ENCODE data around the gene SERINC4.
A peak's percentile ranks its signal among the peaks of the same experiment; 100 is the strongest.

SERINC4 gene

DNA sequence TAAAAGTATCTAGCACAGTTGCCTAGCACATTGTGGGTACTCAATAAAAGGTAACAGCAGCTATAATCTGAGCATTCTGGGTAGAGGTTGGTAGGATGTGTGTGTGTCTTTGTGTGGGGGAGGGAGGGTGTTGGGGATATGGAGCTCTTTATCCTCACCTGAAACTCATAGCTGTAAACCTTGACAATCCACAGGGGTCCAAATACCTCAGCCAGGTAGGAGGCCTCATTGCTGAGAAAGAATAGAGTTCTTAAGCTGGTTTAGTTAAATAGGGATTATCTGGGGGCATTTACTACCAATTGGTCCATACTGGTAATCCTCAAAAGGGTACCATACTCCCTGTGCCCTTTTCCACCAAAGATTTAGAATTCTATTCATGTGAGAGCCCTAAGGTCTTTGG, 4.0 kb downstream of the SERINC4 start:
- no peak for DNase-seq

DNA sequence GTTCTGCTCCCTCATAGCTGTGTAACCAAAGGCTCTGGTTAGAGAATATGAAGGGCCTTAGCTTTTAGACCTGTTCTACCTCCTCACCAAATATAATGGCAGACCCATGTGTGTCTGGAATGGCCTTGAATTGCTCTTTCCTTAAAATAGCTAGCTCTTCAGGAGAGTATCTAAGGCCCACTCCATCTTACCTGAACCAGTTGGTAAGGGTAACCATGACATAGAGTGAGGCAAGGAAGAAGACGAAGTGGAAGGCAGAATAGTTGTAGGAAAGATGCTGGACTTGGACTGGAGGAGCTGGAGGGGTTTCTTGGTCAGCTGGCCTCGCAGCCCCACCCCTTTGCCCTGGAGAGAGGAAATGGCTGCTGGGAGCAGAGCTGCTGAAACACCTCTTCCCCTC, 4.8 kb downstream of the SERINC4 start:
- DNase-seq = no peak

DNA sequence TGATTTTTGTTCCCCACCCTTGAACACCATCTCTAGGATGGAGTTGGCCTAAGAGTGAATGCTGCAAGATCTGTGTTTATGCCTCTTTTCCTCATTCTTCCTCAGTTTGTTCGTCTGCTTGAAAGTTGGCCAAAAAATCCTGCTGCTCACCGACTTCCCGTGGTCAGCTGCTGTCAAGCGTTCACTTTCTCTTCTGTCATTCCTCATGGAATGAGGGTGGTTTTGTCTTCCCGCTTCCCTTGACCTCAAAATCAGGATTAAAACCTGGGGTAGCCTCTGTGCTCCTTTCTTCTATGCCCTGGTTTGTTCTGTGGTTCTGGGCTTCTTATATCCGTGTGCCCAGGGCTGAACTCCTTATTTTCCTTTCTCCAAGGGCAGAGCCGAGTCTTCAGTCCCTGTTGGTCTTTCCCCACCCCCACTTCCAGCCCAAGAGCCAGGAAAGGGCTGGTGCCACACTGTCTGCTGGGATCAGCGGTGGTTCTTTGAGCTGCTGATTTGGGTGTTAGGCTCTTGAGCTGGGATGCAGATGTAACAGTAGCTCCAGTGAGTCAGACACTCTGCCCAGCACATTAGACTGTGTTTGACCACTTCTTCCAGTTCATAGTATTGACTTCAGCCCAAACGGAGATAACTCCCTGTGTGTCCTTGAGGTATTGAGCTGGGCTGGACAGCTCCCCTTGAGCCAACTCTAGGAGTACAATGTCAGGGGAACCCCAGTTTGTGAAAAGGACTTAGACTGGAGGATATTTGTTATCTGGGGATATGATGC, 5.6 kb downstream of the SERINC4 start:
- DNase-seq = no peak

DNA sequence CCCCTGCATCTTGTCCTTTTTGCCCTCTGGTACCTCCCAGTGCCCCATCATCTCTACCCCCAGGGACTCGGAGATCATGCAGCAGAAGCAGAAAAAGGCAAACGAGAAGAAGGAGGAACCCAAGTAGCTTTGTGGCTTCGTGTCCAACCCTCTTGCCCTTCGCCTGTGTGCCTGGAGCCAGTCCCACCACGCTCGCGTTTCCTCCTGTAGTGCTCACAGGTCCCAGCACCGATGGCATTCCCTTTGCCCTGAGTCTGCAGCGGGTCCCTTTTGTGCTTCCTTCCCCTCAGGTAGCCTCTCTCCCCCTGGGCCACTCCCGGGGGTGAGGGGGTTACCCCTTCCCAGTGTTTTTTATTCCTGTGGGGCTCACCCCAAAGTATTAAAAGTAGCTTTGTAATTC, 6.4 kb downstream of the SERINC4 start:
- DNase-seq = no peak

DNA sequence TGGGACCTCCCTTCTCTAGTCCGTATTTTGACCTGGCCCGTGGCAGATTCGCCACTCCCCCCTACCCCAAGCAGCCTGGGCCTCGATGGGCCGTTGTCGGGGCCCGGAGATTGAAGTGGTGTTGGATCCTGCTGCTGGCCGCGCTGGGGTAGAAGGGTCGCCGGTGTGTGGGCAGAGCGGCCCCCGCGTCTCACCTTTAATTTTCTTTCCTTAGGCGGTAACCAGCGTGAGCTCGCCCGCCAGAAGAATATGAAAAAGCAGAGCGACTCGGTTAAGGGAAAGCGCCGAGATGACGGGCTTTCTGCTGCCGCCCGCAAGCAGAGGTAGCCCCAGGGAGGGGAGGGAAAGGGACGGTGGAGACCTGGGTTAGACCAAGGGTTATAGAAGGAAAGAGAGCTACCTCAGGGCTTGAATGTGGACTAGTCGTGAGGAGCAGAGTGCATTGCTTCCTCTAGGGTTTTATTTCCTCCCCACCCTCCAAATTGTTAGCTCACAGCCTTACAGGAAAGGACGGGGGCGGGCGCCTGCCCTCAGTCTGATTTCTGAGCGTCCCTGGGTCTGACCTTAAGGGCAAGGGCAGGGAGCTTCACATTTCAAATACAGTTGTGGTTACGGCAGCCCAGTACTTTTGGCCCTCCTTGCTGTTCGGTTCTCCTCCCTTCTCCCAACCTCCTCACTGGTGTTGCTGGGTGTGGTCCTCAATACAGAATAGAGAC, 7.1 kb downstream of the SERINC4 start:
- no peak for DNase-seq

DNA sequence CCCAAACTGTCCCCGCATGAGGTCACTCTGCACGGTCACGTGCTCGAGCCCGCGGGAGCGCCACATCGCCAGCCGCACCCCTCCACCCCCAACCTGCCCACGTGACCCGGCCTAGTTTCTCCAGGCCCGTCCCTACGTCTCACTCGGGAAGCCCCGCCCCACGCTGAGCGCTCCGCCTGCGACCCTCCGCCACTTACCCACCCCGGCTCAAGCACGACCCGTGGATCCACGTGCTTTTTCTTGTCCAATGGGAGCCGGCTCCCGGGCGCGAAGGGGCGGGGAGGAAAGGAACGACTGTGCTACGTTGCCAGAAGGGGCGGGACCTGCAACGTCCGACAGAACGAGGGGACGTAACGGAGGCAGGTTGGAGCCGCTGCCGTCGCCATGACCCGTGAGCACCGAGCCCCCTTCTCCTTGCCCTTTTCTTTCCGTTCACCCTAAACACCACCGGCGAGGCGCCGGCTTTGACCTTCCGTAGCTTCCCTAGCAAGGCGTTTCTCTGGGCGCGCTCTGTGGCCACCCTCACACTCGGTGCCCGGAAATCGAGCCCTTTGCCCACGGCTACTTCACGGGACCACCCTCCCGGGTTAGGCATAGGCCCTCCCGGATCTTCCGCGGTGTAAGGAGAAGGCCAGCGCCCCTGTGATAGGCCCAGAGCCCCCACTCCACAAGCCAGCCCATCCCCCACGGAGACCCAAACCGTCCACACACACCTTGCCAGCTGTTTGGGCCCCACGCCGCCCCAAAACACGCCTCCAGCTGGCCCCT, 7.8 kb downstream of the SERINC4 start, which contains the start of gene SERF2:
TSS of gene SERF2 (plus strand) at position 328 of the 768 bp plus-strand sequence. CDS start at position 385, 57 bp downstream.
- peak; percentile 95 for DNase-seq

DNA sequence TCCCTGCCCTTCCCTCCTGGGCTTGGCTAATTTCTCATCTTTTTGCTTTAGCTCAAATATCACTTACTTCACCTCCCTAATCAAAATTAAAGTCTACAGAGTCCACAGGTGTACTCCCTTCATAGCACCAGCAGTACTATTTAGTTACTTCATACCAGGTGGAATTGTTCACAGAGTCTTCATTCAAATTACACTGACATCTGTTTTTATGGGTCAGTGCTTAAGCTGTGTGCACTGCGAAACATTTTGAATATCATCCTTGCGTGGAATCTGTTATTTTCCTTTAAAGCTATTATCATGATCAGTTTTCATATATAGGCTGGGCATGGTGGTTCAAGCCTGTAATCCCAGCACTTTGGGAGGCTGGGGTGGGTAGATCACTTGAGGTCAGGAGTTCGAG, 10.6 kb downstream of the SERINC4 start:
- DNase-seq = no peak

DNA sequence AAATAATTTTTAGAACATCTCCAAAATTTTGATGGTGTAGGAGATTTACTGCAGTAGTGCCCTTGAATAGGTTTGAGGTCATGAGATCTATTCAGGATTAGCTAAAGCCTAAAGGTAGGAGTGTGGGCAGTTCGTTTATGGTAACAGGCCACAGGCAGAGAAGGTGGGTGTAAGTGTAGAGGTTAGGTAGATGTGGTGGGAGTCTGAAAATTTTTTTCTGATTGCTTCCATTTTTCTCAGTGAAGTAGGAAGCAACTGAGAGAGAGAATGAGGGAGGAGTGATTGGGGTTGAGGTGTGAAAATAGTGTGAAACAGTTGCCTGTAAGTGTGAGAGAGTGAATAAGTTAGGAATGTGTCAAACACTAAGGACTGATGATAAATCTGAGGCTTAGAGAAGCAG, 21.0 kb downstream of the SERINC4 start:
- no peak for DNase-seq

DNA sequence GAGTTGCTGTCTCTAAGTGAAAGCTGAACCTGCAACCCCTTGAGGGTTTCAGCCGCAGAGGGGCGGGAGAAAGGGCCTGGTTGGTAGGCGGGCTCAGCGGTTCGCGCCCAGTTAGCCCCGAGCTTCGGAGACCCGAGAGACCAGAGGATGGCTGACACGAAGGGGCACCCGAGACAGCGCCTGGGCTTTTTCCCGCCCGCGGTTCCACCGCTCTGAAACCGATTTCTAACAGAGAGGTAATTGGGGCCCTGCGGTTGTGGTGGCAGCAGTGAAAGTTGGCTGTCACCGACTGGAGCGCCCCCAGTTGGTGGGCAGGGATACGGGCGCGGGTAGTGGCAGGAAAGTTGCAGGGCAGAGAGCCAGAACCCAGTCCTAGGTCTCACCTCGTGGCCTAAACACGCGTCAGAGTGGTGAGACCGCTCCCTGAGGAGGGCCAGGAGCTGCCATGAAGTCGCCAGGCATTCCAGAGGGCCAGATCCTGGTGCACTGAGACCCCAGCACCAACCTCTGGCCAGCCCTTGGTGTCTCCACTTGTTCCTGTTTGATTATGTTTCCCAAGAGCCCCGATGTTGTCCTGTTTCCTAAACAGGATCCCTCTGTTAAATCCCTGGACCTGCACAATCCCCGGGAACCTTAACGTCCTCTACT, 22.6 kb downstream of the SERINC4 start:
- DNase-seq = peak; percentile 76

DNA sequence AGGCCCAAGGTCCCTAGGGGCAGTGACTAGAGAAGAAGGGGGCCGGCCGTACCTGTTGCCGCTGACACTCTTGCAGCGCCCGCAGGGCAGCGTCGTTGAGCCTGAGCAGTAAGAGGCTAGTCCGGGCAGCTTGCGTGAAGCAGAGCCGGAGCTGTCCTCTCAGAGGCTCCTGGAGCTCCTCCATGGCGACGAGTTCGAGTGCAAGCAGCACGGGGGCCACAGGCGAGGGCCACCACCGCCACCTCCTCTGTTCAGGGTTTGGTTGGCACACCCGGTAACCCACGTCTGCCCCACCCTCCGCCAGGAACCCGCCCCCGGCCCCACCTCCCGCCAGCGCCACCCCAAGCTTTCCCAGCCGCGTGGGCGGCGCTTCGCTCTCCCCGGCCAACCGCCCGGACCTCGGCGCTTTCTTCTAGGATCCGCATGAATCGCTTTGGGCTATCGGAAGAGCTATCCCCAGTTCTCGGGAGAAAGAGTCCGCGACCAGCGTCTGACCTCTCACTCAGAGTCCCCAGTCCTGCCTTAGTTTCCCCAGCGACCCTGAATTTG, 23.2 kb downstream of the SERINC4 start, which contains the start of gene ELL3:
TSS of gene ELL3 (minus strand) at position 249 of the 549 bp plus-strand sequence. CDS start at position 184, 65 bp downstream.
- peak; percentile 37 for DNase-seq

DNA sequence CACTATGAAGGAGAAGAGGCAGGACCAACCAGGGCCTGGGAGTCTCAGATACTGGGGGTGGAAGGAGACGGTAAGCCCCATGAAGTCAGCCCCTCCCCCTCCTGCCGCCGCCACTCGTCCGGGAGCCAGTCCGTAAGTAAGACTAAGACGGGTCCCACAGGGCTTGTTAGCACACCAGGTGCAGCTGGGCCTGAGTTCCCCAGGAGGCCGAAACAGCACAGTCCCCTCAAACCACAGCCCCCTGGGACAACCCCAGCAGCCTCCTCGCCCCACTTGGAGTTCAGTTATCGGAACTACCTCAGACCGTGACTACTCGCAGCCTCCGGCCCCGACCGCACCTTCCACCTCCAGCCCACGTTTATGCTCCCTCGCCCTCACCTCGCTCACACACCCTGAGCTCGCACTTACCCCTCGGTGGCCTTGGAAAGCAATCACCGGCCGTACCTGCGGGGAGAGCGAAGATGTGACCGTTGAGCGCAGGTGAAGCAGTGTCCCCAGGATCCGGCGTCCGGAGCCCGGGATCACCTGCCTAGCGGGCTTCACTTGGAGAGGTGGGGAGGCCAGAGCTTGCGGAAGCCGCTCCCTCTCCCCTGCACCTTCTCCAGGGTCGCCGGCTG, 23.8 kb downstream of the SERINC4 start:
- no peak for DNase-seq

DNA sequence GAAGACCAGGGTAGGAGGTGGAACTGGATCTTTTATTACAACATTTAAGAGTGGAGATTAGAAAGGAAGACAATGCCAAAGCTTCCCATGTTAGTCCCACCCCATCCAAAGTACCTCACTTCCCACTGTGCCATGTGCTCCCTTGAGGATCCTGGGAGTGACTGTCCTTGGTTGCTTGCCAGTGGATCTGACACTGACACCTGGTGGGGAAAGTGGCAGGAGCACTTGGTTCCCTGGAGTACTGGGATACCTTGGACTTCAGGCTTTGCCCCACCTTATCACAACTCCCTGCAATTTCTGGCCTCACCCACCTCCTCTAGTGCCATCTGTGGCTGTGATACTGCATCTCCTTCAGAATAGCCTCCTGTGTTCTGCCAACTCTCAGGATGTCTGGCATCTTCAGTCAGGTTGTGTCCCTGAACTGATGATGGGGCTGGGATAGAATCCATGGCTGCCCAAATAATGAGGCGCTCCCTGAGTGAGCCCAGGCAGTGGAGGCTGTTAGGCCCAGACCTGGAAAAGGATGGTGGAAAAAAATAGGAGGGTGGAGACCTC, 24.5 kb downstream of the SERINC4 start:
- DNase-seq = peak; percentile 49

DNA sequence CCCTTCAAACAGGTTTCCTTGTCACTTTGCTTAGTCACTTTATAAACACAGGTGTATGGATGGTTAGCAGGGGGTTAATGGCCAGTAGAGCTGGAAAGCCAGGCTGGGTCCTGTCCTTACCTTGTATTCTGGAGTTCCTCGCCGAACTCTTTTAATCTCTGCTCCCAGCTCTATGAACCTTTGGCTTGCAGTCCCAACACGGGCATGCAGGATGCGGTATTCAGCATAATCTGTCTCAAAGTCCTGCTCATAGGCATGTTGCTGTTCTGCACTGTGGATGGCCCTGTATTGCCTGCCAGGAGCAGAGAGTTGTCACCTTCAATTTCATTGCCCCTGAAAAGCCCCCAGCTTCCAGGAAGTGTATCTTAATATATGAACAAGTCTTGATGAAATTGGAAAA, 26.0 kb downstream of the SERINC4 start:
- DNase-seq = no peak

DNA sequence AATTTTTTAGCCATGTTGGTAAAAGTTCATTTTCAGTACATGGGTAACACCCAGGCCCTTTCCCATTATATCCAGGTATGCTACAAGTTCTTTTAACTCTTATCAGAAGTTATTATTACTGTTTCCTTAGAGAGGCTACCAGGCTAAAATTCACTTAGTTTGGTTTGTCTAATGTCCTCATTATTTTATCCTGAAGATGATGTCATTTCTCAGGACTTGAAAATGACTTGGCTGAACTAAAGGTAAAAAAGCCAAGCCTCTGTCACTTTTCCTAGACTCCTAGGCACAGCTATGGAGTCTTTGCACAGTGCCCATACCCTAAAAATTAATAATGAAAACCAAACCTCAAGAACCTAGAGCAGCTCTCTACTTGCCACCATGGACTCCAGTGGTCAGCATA, 27.4 kb downstream of the SERINC4 start:
- no peak for DNase-seq

DNA sequence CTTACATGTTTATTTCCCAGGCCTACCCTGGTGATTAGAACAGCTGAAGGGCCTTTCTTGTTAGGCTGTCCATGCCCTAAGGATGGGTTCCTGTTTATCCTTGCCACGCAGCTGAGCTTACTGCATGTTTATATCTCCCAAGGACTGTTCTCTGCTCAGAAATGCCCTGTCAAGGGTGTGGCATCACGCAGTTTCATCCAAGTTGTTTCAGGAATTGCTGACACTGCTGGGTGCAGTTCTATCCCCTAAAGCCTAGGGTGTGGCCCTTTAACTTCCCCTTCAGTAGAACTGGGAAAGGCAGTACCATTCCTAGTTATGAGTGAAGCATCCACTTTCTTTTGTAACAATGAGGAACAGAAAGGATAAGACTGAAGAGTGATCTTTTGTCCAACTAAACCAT, 28.2 kb downstream of the SERINC4 start:
- DNase-seq = no peak

DNA sequence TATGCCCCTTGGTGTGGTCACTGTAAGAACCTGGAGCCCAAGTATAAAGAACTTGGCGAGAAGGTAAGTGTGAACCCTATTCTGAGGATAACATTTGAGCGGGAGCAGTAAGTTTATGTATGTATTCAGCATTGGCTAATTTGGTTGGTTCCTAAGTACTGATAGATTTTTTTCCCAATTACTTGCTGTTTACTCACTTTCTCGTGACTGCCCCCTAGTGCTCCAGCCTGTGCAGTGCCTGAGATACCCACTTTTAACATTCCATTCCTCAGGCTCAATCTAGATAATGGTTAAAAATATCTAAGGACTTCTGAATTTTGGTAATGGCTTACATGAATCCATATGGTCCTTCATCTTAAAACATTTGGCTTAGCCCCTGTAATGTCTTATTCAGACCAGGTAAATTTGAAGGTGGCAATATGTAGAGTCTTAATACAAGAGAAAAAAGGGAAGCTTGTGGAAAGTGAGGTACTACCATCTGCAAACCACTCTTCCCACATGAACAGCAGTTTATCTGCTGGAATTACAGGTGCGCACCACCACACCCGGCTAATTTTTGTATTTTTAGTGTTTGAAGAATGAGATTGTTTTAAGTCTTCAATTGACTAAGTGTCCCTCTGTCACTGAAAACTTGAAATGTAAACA, 30.3 kb downstream of the SERINC4 start:
- DNase-seq = peak; percentile 31

DNA sequence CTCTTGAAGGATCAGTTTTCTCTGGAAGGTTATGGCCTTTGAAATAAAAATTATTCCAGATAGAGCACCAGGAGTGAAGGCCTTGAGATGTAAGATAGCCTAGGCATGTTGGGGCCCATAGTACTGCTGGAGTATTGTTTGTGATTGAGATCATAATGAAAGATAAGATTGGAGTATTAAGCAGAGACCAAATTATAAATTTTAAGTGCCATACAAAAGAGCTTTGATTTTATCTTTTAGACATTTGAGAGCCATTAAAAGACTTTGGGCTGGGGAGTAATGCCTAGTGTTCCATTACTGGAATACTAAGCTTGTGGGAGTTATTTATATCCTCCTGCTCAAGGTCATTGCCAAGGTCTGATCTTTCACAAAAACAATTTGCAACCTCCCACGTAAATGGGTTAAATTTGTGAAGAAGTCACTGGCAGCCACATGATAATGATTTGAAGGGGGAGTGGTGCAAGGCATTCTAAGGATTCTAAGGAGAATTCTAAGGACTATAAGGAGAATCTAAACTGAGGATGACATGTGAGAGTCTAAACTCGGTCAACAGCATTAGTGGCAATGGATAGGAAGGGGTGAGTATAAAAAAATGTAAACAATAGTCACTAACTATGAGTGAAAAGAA, 36.1 kb downstream of the SERINC4 start:
- DNase-seq = no peak

DNA sequence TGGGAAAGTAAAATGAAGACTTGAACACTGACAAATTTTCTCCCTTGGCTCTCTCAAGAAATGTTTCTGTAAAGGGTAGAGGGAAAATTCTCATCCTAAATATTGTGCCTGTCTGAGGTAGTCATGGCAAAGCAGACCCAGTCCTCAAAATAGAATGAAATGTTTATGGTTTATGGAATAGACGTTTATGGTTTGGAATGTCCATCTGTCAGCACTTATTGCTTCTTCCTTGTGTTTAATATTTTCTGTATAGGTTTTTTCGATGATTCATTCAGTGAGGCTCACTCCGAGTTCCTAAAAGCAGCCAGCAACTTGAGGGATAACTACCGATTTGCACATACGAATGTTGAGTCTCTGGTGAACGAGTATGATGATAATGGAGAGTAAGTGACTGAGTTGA, 37.2 kb downstream of the SERINC4 start:
- DNase-seq = no peak

DNA sequence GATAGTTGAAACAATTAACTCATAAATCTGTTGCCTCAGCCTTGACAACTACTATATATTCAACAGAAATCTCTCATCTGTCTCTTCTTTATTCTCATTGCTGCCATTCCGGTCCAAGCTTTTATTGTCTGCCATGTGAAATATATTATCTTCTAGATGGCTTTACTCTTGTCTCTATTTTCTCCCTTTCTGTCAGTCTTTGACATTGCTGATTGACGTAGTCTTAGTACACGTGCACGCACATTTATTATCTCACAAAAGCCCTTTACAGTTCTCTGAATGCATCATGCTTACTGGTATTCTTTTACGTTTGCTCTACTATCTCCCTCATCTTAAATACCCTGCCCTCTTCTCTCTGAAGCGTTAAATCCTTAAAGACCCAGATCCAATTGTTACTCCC, 48.1 kb downstream of the SERINC4 start:
- DNase-seq = no peak

DNA sequence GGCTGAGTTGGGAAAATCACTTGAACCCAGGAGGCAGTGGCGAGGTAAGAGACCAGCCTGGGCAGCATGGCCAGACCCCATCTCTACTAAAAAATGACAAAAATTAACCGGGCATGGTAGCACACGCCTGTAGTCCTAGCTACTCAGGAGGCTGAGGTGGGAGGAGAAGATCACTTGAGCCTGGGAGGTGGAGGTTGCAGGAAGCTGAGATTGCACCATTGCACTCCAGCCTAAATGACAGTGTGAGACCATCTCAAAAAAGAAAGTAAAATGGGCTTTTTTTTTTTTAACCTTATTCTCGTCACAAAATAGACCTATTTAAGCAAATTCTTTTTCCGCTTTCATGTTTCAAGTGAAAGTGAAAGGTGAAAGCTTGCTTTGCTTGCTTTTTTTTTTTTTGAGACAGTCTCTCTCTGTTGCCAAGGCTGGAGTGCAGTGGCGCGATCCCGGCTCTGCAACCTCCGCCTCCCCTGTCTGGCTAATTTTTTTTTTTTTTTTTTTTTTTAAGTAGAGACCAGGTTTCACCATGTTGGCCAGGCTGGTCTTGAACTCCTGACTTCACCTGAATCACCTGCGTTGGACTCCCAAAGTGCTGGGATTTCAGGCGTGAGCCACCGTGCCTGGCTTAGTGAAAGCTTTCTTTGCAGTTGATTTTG, 50.2 kb downstream of the SERINC4 start:
- no peak for DNase-seq

All from NCI-H1694 (cell line).